Erythroblast (primary cell): ENCODE measurements around the gene PITX3.

Source experiments
- GATA1 ChIP-seq: IDR thresholded peaks from 2 replicates; pipeline ENCODE4 v1.6.1; 2011; ENCODE audit warnings: low read depth, mild to moderate bottlenecking, control low read depth, low read length, moderate library complexity
- POLR2A ChIP-seq: IDR thresholded peaks from 2 replicates; pipeline ENCODE4 v1.6.1; 2011; ENCODE audit warnings: mild to moderate bottlenecking, low read length

DNA sequence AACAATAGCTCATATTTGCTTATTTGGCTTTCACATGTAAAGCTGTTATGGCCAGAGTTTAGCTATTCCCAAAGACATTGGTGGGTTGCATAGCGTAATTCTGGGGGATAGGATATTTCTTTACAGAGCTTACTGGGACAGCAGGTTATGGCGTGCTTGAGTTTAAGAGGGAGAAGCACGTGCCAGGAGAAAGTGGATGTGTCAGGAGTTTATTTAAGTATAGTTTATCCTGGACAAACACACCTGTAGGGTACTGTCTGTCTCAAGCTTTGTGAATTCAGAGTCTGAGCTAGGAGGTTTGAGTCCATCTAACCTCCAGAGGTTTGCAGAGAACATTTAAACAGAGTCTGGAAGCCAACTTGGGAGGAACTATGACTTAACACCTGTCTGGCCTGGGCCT lies 25.4 kb upstream of the PITX3 start:
- TF ChIP-seq POLR2A (no peak), GATA1 (no peak)
